Measurements from ENCODE around the gene NT5E. TPM values are rescaled to one million over a fixed set of nuclear protein-coding genes. Genes with fewer than 3 reads are reported as not detected.
A peak's percentile ranks its signal among the peaks of the same experiment; 100 is the strongest.

Gene NT5E
- total RNA-seq, 2 donors from 2014 or later, result 0.93 to 0.97 TPM

DNA sequence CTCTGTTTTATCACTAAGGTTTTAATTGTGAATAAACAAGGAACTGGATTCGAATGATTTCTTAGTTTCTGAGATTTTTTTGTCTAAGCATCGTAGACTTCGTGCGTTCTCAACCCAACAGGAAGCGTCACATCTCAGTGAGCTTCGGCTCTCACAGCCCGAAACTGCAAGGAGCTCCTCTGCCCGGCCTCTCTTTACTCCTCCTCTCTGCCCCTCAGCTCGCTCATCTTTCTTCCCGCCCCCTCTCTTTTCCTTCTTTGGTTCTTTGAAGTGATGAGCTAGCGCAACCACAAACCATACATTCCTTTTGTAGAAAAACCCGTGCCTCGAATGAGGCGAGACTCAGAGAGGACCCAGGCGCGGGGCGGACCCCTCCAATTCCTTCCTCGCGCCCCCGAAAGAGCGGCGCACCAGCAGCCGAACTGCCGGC lies 480 bp upstream of the NT5E start:
- DNase-seq (ENCODE audit: low spot score in 2 of 2), result peak in 1 of 2 donors; percentile 21
- H3K27ac Mint-ChIP-seq, result peak overlapping the region in 1 of 2 donors; percentile 90
- peaks cover 11 to 22% of the 10 kb centered on the region in 2 donors for H3K36me3 Mint-ChIP-seq
- peak; percentile 75 to 79 for ATAC-seq
- H3K9me3 Mint-ChIP-seq, result no peaks in the 10 kb centered on the region

DNA sequence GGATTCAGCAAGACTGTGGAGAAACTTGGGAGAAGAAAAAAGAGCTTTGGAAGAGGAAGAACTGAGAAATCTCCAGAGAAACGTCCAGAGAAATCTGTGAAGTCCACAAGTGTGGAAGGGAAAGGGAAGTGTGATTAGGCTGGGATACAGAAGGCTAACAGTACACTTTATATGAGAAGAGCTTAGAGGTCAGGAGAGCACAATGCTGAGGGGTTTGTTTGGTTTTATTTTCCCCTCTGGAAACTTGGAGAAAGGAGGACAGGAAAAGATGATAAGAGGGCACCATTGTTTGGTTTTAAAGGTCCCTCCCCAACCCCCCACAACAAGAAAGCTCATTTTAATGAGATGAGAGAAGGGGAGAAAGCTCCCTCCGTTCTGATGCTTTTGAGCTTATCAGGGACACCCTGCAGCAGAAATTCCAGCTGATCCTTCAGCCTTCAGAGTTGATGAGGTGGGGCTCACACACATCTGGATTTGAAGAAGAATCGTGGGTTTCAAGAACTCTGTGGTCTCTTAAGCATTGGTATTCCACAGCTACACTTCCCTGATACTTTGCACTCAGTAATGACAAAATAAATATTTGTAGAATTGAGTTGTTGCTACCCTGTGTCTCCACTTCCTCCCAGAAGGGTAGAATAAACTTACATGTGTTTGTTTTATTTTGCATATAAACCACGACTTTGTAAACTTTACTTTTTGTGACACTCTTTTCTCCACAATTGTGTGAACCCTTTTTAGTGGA lies 1.9 kb downstream of the NT5E start:
- no peak for ATAC-seq
- Mint-ChIP-seq H3K36me3 (peaks cover 11 to 28% of the 10 kb centered on the region in 2 donors), H3K27ac (no peak overlapping the region), H3K9me3 (no peaks in the 10 kb centered on the region)
- DNase-seq (ENCODE audit: low spot score in 2 of 2), result no peak

DNA sequence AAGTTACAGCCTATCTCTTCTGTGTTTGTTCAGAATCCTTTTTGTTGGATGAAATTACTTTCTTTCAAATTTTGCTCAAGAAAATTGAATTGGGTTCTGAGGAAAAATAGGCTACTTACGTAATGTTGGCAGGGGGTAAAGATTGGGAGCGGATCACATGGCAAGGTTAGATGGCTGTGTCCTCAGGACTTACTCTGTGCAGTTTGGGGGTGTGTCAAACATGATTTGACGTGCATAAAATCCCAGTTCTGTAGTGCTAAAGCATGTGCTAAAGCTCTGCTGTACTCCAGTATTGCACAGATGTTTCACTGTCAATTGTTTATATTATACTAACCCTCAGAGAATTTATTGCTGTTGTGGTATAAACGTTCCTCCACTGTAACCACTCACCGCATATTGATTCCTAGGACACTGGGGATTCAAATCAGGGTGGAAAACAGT lies 2.6 kb downstream of the NT5E start:
- no peak for ATAC-seq

DNA sequence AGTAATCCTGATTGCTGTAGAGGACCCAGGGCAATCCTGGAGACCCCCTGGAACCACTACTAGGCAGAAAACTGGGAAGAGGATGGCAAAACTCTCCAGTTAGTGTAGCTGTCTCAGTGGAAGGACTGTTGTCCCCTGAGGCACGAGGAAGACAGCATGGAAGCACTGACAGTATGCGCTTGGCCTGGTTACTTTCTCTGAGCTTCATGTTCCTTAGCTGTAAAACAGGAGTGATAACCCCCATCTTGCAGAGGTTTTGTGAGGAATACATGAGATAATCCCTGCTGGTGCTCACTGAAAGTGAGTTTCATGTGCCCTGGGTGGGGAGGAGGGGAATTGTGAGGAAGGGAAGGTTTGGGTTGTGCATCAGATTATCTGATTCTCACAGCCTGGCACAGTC lies 3.2 kb downstream of the NT5E start:
- no peak for ATAC-seq
- Mint-ChIP-seq H3K36me3 (peaks cover 11 to 28% of the 10 kb centered on the region in 2 donors), H3K9me3 (no peaks in the 10 kb centered on the region), H3K27ac (no peak overlapping the region)
- no peak for DNase-seq (ENCODE audit: low spot score in 2 of 2)

More for the DNA sequence above, 2.6 kb downstream of the NT5E start:
- no peaks in the 10 kb centered on the region for H3K9me3 Mint-ChIP-seq
- no peak for DNase-seq (ENCODE audit: low spot score in 2 of 2)
- peaks cover 11 to 28% of the 10 kb centered on the region in 2 donors for H3K36me3 Mint-ChIP-seq
- no peak overlapping the region for H3K27ac Mint-ChIP-seq

DNA sequence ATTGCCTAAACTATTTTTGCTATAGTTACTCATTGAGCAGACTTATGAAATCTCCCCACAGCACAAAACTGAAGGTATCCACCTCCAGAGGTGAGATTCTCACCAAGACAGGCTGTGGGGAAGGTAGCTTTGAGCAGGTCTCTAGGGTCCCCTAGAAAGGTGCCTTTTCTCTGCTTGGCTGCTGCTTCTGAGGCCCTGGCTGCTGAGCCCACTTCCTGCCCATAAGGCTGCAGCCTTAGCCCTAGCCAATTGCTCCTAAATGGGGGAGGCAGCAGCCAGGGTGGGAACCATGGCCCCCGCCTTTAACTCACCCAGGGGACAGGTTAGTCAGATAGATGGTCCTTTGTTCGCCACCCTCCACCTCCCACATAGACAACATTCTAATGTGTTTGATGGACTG lies 3.6 kb downstream of the NT5E start:
- ATAC-seq, result no peak
- DNase-seq (ENCODE audit: low spot score in 2 of 2), result no peak
- Mint-ChIP-seq H3K36me3 (peaks cover 11 to 28% of the 10 kb centered on the region in 2 donors), H3K27ac (no peak overlapping the region), H3K9me3 (no peaks in the 10 kb centered on the region)

DNA sequence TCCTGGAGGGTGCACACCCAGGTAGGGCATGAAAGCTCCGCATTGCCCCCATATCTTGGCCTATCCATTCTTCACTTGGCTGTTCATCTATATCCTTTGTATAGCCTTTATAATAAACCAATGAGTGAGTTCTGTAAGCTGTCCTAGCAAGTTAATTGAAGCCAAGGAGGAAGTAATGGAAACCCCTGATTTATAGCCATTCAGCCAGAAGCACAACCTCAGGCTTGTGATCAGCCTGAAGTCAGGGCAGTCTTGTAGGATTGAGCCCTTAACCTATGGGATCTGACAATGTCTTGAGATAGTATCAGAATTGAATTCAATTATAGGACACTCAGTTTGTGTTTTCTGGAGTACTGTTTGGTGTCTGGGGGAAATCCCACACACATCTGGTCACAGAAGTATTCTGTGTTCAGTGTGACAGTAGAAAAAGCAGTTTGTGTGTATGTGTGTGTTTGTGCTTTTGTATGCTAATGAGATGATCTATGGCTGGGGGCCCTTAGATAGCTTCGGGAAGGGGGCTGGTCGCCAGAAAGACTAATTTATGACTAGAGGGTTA lies 5.7 kb downstream of the NT5E start:
- ATAC-seq (no peak), DNase-seq (ENCODE audit: low spot score in 2 of 2) (no peak)
- Mint-ChIP-seq H3K27ac (no peak overlapping the region), H3K36me3 (peaks cover 6 to 22% of the 10 kb centered on the region in 2 donors), H3K9me3 (no peaks in the 10 kb centered on the region)

DNA sequence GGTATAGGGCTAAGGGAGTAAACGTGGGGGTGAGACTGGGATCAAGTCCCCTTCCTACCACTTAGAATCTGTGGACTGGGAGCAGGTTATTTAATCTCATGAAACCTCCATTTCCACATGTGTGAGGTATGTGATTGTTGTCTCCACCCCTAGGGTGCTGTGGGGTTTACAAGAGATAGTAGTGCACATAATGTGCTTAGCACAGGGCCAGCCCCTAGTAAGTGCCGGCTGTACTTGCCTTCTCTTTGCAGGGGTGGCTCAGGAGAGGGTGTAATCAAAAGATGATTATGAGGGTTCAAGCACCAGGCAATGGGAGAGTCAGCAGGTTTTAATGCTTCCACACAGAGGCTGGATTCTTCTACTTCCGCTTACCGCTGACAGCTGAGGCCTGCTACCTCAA lies 6.9 kb downstream of the NT5E start:
- peaks cover 0 to 11% of the 10 kb centered on the region in 2 donors for H3K36me3 Mint-ChIP-seq
- ATAC-seq (no peak), DNase-seq (ENCODE audit: low spot score in 2 of 2) (no peak)
- H3K9me3 Mint-ChIP-seq, result no peaks in the 10 kb centered on the region
- H3K27ac Mint-ChIP-seq, result no peak overlapping the region

DNA sequence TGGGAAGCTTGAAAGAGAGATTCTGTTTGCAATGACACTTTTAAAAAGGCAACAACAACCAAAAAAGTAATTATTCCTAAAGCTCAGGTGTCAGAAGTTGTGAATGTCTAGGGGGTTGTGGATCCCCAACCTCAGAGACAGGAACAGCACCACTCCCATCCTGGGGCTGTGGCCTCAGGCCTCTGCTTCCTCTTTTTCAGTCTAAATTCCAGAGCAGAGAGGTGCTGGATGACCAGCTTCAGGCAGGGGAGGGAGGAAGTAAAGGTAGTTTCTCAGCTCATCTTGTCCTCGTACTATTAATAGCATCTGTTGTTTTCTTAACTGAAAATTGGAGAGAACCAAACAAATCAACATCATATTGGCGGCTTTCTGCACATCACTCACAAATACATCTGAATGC lies 8.3 kb downstream of the NT5E start:
- DNase-seq (ENCODE audit: low spot score in 2 of 2) (no peak), ATAC-seq (no peak)
- peaks cover 0 to 6% of the 10 kb centered on the region in 2 donors for H3K36me3 Mint-ChIP-seq

DNA sequence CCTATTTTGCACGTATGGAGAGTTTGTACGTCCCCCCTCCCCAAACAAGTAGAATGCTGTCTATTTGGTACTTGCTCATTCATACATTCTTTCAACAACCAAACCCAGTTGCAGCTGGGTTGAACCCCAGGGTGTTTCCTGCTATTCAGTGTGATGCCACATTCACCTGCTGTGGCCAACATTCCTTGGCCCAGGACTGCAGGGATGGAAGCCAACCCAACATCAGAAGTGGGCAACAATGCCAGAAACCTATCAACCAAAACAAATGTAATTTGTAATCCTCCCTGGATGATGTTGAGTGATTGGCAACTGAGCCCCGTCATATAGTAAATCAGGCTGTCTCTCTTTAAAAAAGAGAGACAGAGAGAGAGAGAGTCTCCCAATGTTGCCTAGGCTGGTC lies 8.9 kb downstream of the NT5E start:
- DNase-seq (ENCODE audit: low spot score in 2 of 2) (no peak), ATAC-seq (no peak)
- no peaks in the 10 kb centered on the region for H3K9me3 Mint-ChIP-seq
- H3K36me3 Mint-ChIP-seq, result peaks cover 0 to 6% of the 10 kb centered on the region in 2 donors
- H3K27ac Mint-ChIP-seq, result no peak overlapping the region

More for the DNA sequence above, 8.3 kb downstream of the NT5E start:
- H3K27ac Mint-ChIP-seq, result no peak overlapping the region
- H3K9me3 Mint-ChIP-seq, result no peaks in the 10 kb centered on the region

DNA sequence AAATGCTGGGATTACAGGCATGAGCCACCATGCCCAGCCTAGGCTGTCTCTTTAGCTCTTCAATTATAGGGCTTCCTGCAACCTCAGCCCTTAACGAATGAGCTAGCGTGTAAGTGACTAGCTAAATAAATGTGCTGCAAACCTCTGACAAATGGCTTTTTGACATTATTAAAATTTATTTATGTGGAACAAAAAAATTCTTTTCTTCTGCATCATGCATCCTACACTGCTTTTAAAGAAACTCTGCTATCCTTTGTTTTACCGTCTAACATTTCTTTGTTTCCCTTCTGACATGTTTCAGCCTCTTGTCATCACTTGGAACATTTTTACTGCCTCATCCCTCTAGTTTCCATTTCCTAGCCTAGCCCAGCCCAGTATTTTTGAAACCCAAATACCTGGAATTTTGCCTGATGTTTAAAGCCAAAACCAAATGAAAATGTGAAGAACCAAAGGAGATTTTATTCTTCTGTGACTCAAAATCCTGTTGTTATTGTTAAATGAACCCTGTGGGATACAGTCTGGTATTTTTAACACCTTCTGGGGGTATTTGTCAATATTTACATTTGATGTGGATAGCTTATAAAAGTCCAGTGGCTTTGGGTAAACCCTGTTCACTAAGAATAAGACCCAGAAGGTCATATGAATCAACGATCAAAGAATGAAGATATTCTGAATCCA lies 9.5 kb downstream of the NT5E start:
- ATAC-seq (no peak), DNase-seq (ENCODE audit: low spot score in 2 of 2) (no peak)
- H3K36me3 Mint-ChIP-seq, result peaks cover 0 to 6% of the 10 kb centered on the region in 2 donors
- no peaks in the 10 kb centered on the region for H3K9me3 Mint-ChIP-seq
- no peak overlapping the region for H3K27ac Mint-ChIP-seq

DNA sequence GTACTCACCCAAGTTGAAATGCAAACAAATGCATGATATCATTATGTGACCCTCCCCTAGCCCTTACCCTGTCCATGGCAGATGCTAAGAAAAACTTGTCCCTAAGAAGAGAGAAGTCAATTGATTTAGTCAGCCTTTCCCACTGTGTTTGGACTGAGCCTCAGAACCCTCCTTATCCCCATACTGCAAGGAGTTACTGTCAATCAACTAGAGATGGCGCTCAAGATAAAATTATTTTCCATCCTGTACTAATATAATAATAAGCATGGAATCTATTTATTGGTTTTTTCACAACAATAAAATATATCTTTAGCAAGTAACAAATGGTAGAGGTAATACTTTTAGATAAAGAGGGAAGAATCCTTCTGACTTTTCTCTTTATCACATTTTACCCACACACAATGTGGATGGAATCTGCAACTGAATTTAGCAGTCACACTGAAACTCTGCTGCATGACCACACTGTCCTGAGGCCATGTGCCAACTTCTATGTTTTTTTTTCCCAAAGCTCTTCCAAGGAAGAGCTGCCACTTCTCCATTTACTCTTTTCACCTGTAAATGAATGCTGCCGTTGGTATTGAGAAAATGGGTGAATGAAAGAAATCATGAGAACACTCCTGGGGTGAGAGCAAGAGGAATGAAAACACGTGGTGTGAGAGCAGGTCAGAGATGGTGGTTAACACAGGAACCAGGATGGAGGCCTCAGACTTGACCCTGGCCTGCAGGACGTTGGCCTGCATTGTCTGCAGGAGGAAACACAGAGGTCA lies 10.5 kb downstream of the NT5E start:
- ATAC-seq (no peak), DNase-seq (ENCODE audit: low spot score in 2 of 2) (no peak)
- H3K36me3 Mint-ChIP-seq, result peaks cover 0 to 6% of the 10 kb centered on the region in 2 donors
- peak overlapping the region; percentile 56 to 81 for H3K27ac Mint-ChIP-seq
- H3K9me3 Mint-ChIP-seq, result no peaks in the 10 kb centered on the region

DNA sequence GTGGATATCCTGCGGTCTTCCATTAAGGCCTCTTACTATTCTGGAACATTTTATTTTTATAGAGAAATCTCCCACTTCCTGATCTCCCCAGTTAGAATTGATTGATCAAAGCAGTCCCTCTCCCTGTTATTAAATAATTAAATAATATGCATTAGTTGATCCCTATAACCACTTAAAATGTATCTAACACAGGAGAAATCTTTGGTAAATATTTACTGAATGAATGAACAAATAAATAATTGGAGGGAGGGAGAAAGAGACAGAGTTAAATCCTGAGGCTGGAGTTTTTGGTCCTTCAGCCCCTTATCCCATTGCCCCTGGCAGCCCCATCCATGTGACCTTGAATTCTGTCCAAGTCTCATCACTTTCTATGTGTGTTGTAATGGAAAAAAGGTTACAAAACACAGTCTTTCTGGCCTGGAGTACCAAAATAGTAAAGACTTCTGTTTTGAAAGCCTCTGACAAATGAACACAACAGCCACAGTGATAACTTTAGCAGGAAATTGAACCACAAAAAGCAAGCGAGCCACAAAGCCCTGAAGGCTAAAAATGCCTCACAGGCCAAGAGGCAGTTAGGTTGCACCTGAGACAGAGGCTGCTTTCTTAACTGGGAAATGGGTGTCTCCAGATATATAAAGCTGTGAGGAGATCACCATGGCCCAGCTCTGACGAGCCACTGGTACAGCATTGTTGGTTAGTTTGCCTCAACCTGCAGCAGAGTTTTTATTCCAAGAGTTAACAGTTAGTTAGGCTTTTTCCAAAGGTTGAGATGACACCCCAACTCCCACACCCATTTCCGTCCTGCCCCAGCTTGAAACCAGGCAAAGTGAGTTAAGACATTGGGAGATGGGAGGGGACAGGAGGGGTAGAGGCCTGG lies 11.3 kb downstream of the NT5E start:
- no peaks in the 10 kb centered on the region for H3K9me3 Mint-ChIP-seq

DNA sequence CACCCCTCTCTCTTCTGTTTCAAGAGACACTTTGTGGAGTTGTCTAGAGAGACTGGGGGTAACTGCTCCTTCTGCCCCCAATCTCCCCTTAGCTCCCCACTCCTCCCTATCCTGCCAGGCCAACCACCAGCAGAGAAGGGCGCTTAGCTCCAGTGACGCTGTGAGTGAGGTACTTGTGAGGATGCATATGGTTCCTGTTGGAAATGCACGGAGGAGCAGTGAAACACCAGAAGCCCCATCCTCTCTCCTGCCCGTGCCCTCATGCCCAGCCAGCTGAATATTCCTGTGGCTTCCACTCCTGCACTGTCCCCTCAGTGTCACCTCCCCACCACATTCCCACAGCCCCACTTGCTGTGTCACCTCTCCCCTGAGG lies 11.9 kb downstream of the NT5E start:
- no peak for ATAC-seq
- Mint-ChIP-seq H3K9me3 (no peaks in the 10 kb centered on the region), H3K27ac (peak overlapping the region; percentile 11 to 81), H3K36me3 (no peaks in the 10 kb centered on the region)
- DNase-seq (ENCODE audit: low spot score in 2 of 2), result no peak

More for the DNA sequence above, 11.3 kb downstream of the NT5E start:
- H3K36me3 Mint-ChIP-seq, result peaks cover 0 to 5% of the 10 kb centered on the region in 2 donors
- peak; percentile 9 to 48 for ATAC-seq
- peak overlapping the region; percentile 56 to 81 for H3K27ac Mint-ChIP-seq
- DNase-seq (ENCODE audit: low spot score in 2 of 2), result peak in 1 of 2 donors; percentile 27

DNA sequence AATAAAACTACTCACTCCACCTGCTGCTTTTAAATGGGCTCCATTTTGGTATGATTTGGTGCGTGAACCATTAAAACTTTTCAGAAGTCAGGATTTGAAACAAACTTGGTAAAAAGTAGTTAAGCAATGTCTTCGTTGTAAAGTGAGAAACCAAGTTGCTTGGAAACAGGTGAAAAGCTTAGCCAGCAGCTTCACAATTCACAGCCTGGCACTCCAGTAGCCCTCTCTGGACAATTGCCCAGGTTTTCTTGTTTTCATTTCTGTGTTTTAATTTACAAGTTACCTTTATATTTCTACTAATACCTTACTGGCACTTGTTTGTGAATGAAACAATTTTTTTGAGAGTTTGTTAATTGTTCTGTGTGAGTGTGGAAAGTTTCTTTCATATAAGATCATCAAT lies 12.8 kb downstream of the NT5E start:
- Mint-ChIP-seq H3K36me3 (no peaks in the 10 kb centered on the region), H3K27ac (peak overlapping the region in 1 of 2 donors; percentile 81), H3K9me3 (no peaks in the 10 kb centered on the region)
- no peak for DNase-seq (ENCODE audit: low spot score in 2 of 2)
- no peak for ATAC-seq

DNA sequence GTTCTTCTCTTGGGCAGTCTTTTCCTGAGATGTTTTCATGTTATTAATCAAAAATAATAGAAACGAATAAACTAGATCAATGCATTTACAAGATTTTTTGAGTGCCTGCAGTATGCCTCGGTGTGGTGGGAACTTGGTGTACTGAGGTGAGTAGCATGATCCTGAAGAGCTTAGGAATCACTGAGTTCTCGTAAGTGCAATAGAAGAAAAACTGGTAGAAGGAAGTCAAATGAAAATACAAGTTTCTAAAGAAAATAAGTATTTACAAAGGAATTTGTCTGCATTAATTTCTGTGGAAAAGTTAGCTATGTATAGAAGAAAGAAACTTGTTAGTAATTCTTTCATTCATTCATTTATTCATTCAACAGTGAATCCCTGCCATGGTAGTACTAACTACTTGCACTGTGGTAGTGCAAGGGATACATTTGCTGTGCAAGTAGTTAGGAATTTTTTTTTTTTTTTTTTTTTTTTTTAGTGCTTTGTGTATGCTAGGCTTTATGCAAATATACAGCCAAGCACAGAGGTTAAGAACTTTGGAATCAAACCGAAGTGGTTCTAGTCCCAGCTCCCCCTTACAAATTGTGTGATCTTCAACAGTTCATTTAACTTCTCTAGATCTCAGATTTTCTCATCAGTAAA lies 13.9 kb downstream of the NT5E start:
- Mint-ChIP-seq H3K9me3 (no peaks in the 10 kb centered on the region), H3K27ac (peak overlapping the region; percentile 90 to 95), H3K36me3 (no peaks in the 10 kb centered on the region)
- ATAC-seq (no peak), DNase-seq (ENCODE audit: low spot score in 2 of 2) (no peak)
